NOMO-1 (cell line): ENCODE measurements around the gene TRIM44.
A peak's percentile ranks its signal among the peaks of the same experiment; 100 is the strongest.
"Not testable (repeated sequence)": the region's sequence is repeated elsewhere in the genome, so short reads cannot be mapped to it uniquely, and the experiment has no call there.

Experiments used
- DNase-seq, 2 experiments: peaks; one replicate each; lab custom pipeline; 2025; ENCODE audit not compliant: unreplicated experiment in 2 of 2; lab: John Stamatoyannopoulos, UW

Gene TRIM44

GRCh38 chr11:35845860-35846259 is 183.3 kb downstream of the TRIM44 start:
- no peak for DNase-seq

- no peak for DNase-seq
Measured at GRCh38 chr11:35846874-35847273, 184.3 kb downstream of the TRIM44 start.

DNA sequence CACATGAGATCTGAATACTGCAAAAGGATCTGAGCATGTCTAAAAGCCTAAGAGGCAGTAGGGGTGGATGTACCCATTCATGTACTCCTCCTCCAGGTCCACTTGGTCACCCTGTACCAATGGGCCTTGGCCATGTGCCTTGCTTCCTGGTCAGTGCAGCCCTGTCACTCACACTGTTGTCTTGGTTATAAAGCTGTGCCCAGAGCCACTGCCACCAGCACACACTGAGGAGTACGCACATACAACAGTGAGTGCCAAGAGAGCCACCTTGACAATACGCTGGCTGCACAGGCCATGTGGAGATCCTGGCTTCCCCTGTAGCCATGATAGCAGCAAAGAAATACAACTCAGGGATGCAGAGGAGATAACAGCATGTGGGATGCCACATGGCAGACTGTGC is 184.9 kb downstream of the TRIM44 start:
- no peak for DNase-seq

GRCh38 chr11:35848616-35849015 is 186.0 kb downstream of the TRIM44 start:
- no peak for DNase-seq

DNA sequence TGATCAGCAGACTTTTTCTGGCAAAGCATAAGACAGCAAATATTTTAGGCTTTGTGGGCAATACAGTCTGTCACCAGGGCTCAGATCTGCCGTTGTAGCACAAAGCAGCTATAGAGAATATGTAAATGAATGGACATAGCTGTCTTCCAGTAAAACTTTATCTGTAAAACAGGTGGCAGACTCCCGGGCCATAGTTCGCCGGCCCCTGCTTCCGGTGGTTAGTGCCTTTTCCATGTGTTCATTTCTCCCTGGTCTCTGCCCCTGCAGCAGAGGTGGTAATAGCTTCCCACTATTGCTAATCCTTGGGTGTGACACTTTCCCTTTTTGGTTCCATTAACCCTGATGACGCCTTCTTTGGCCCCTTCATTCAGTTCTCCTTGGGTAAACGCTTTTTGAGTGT is 187.6 kb downstream of the TRIM44 start:
- DNase-seq, result no peak

DNA sequence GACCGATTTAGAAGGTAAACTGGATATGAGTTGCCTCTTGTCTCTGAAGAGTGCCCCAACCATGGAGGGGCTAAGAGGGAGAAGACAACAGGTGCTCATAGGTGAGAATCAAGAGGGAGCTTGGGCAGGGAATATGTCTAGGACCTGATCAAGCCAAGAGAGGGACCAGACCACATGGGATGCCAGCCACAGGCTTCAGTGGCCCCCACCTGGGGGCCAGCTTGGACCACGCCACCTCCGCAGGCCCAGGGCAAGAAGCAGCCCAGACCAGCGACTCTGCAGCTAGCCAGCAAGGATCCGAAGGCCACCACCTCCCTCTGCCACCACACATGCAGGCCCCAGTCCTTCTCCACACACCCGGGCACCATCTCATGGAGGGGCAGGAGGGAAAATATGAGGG is 188.8 kb downstream of the TRIM44 start:
- DNase-seq, result no peak

DNA sequence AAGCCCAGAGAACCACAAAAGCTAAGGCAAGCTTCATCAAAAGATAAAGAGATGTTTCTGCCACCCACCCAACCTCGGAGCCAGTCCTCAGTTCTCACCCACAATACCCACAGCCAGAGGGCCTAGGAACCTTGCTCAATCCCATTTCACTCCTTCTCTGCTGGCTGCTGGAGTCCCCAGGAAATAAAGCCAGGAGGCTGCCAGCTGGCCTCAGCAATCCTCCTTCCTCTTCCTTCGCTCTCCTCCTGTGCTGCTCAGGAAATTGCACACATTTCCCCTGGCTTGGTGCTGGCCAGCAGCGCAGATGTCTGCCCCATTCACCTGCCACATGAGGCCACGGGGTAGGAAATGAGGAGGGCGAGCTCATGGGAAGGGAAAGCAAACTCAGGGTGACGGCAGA is 189.5 kb downstream of the TRIM44 start:
- DNase-seq, result peak; percentile 23 to 40

GRCh38 chr11:35853971-35854370 is 191.4 kb downstream of the TRIM44 start:
- DNase-seq, result no peak

GRCh38 chr11:35855671-35856070 is 193.1 kb downstream of the TRIM44 start:
- no peak for DNase-seq

GRCh38 chr11:35856259-35856658 is 193.7 kb downstream of the TRIM44 start:
- DNase-seq, result no peak

GRCh38 chr11:35856756-35857155 is 194.2 kb downstream of the TRIM44 start:
- no peak for DNase-seq

- no peak for DNase-seq
Measured at GRCh38 chr11:35857922-35858321, 195.3 kb downstream of the TRIM44 start.

- no peak for DNase-seq
Measured at GRCh38 chr11:35859301-35859700, 196.7 kb downstream of the TRIM44 start.

GRCh38 chr11:35860194-35860593 is 197.6 kb downstream of the TRIM44 start:
- DNase-seq, result not testable (repeated sequence)

GRCh38 chr11:35861191-35861590 is 198.6 kb downstream of the TRIM44 start:
- no peak for DNase-seq

- no peak for DNase-seq
Measured at GRCh38 chr11:35862666-35863065, 200.1 kb downstream of the TRIM44 start.

DNA sequence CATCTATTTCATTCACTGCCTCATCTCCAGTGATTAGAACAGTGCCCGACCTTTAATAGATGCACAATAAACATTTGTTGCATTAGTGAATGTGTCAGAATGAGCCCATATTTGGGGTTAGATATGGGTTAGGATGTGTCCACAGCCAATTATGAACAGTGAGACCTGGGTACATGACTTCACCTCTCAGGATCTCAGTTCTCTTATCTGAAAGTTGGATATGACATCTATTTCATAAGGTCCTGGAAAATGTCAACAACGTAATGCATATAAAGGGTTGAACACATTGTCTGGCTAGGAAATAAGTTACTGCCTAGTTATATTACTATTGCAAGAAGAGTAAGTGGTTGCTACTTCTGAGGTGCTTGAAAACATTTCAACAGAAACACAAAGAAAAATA is 201.6 kb downstream of the TRIM44 start:
- DNase-seq, result no peak

- no peak for DNase-seq
Measured at GRCh38 chr11:35866601-35867000, 204.0 kb downstream of the TRIM44 start.
